HEK293 (cell line): ENCODE measurements around the gene KCNK7.
A peak's percentile ranks its signal among the peaks of the same experiment; 100 is the strongest.

ENCODE experiments used
- CTCF ChIA-PET: fragments of 350-600 bp; formaldehyde crosslinking; extraction: SDS; loops from one replicate; lab custom pipeline; 2021; ENCODE audit warnings: antibody characterized with exemption; lab: Yijun Ruan, JAX
- POLR2A ChIA-PET: fragments of 300-600 bp; formaldehyde crosslinking; extraction: SDS; loops from one replicate; lab custom pipeline; 2020; ENCODE audit warnings: antibody characterized with exemption, inconsistent platforms; lab: Yijun Ruan, JAX
- H3K27ac ChIP-seq: fragments of 200-500 bp; sonication (Bioruptor generic); 2 replicates; pipeline ENCODE4 v1.5.1; 2014; ENCODE audit warnings: low read depth, low read length, control low read depth, inconsistent platforms; ENCODE audit errors: extremely low read depth
- H3K36me3 ChIP-seq, 2 experiments: fragments of 200-500 bp in 1 of 2; sonication (Bioruptor generic) in 1 of 2; 1 replicate in 1 of 2; 2 replicates in 1 of 2; pipeline ENCODE4 v1.5.1; 2014 to 2017; ENCODE audit warnings: inconsistent platforms in 2 of 2, low read length in 2 of 2; ENCODE audit not compliant: control insufficient read depth in 2 of 2, insufficient read depth in 1 of 2
- H3K4me1 ChIP-seq: fragments of 200-500 bp; sonication (Bioruptor generic); 2 replicates; pipeline ENCODE4 v1.5.1; 2014; ENCODE audit warnings: mild to moderate bottlenecking, low read length, inconsistent platforms; ENCODE audit not compliant: control insufficient read depth, insufficient read depth
- H3K4me3 ChIP-seq: 2 replicates; pipeline ENCODE4 v1.5.1; 2011; ENCODE audit warnings: low read depth, mild to moderate bottlenecking, control low read depth, low read length, moderate library complexity
- H3K9me3 ChIP-seq: fragments of 200-500 bp; sonication (Bioruptor generic); 2 replicates; pipeline ENCODE4 v1.5.1; 2014; ENCODE audit warnings: low read depth, low read length, inconsistent platforms; ENCODE audit not compliant: control insufficient read depth, insufficient read depth
- EGR2 ChIP-seq: fragments of 450-650 bp; formaldehyde crosslinking; IDR thresholded peaks from 2 replicates; pipeline ENCODE4 v1.5.1; 2016; ENCODE audit warnings: low read depth, missing biosample characterization, missing genetic modification characterization
- KLF1 ChIP-seq: fragments of 450-650 bp; formaldehyde crosslinking; IDR thresholded peaks from 2 replicates; pipeline ENCODE4 v1.5.1; 2016; ENCODE audit warnings: missing biosample characterization, missing genetic modification characterization
- MZF1 ChIP-seq: fragments of 450-650 bp; formaldehyde crosslinking; IDR thresholded peaks from 2 replicates; pipeline ENCODE4 v1.5.1; 2017; ENCODE audit warnings: missing biosample characterization, missing genetic modification characterization, borderline replicate concordance
- OSR2 ChIP-seq: fragments of 450-650 bp; formaldehyde crosslinking; IDR thresholded peaks from 2 replicates; pipeline ENCODE4 v1.5.1; 2016; ENCODE audit warnings: missing biosample characterization, missing genetic modification characterization
- SP3 ChIP-seq: fragments of 450-650 bp; formaldehyde crosslinking; IDR thresholded peaks from 2 replicates; pipeline ENCODE4 v1.5.1; 2016; ENCODE audit warnings: missing biosample characterization, missing genetic modification characterization
- ZNF10 ChIP-seq: fragments of 450-650 bp; formaldehyde crosslinking; IDR thresholded peaks from 2 replicates; pipeline ENCODE4 v1.5.1; 2017; ENCODE audit warnings: missing biosample characterization, missing genetic modification characterization
- ZNF121 ChIP-seq: fragments of 450-650 bp; formaldehyde crosslinking; IDR thresholded peaks from 2 replicates; pipeline ENCODE4 v1.5.1; 2016; ENCODE audit warnings: missing biosample characterization, missing genetic modification characterization
- ZNF211 ChIP-seq: fragments of 450-650 bp; formaldehyde crosslinking; IDR thresholded peaks from 2 replicates; pipeline ENCODE4 v1.5.1; 2016; ENCODE audit warnings: low read depth, missing biosample characterization, missing genetic modification characterization
- ZNF664 ChIP-seq: fragments of 450-650 bp; formaldehyde crosslinking; IDR thresholded peaks from 2 replicates; pipeline ENCODE4 v1.5.1; 2016; ENCODE audit warnings: missing biosample characterization, missing genetic modification characterization
- ZNF791 ChIP-seq: fragments of 450-650 bp; formaldehyde crosslinking; IDR thresholded peaks from 2 replicates; pipeline ENCODE4 v1.5.1; 2016; ENCODE audit warnings: missing biosample characterization, missing genetic modification characterization
- TF ChIP-seq, protein P1 (sequence below): fragments of 450-650 bp; formaldehyde crosslinking; IDR thresholded peaks from 2 replicates; pipeline ENCODE4 v1.5.1; 2016; ENCODE audit warnings: missing biosample characterization, missing genetic modification characterization
- TF ChIP-seq, protein P2 (sequence below): fragments of 450-650 bp; formaldehyde crosslinking; conservative IDR thresholded peaks from 2 replicates; pipeline ENCODE4 v1.5.1; 2016; ENCODE audit warnings: low read depth, missing biosample characterization, missing genetic modification characterization
- TF ChIP-seq, protein P3 (sequence below): fragments of 450-650 bp; formaldehyde crosslinking; IDR thresholded peaks from 2 replicates; pipeline ENCODE4 v1.5.1; 2016; ENCODE audit warnings: missing biosample characterization, missing genetic modification characterization
- TF ChIP-seq, protein P4 (sequence below): fragments of 450-650 bp; formaldehyde crosslinking; IDR thresholded peaks from 2 replicates; pipeline ENCODE4 v1.5.1; 2016; ENCODE audit warnings: missing biosample characterization, missing genetic modification characterization
- TF ChIP-seq, protein P5 (sequence below): fragments of 450-650 bp; formaldehyde crosslinking; IDR thresholded peaks from 2 replicates; pipeline ENCODE4 v1.5.1; 2016; ENCODE audit warnings: missing biosample characterization, missing genetic modification characterization
- TF ChIP-seq, protein P6 (sequence below): sonication (generic); formaldehyde crosslinking; IDR thresholded peaks from 2 replicates; pipeline ENCODE4 v1.8.1; 2022; ENCODE audit warnings: mild to moderate bottlenecking, moderate library complexity, missing genetic modification reagents

KCNK7 gene

DNA sequence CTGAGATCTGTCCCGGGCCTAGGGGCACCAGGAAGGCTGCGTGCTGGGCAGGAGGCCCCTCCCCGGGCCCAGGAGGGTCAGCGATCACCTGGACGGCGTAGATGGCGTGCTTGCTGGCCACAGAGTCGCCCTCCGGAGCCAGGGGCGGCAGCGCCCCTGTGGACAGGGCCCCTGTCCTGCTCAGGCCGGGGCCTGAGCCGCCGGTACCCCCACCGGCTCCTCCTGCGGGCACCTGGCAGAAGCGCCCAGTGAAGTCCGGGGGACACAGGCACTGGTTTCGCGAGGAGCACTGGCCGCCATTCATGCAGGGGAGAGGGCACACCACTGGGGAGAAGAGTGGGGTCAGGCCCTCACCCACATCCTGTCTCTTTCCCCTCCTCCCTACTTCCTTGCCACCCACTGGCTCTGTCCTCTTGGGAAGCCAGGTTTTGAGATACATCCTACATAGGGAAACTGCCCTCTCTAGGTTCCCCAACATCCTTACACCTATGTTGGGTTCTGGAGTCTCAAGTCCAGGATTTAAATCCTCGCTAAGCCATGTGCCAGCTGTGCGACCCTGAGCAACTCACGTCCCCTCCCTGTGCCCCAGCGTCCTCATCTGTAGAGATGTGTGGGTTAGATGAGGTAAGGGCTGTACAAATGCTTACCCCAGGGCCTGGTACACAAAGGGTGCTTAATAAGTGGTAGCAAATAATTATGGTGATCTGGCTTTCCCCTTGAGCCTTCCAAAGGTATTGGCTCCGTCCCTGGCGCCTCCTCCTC, 41.4 kb downstream of the KCNK7 start:
- CTCF ChIA-PET, result interaction anchor here (0.5 to 4.3 kb wide), 2 partner anchors 12 to 137 kb away, joined by 5 to 53 read pairs; no protein-coding TSS in a partner anchor
- POLR2A ChIA-PET, result no interaction called here
- TF ChIP-seq KLF1 (tag by site-specific recombination), result no peak
- 0 out of 2 replicates have a peak, but pooled peaks have one; percentile 7 for TF ChIP-seq EGR2 (tag by site-specific recombination)
- TF ChIP-seq, protein P1, sequence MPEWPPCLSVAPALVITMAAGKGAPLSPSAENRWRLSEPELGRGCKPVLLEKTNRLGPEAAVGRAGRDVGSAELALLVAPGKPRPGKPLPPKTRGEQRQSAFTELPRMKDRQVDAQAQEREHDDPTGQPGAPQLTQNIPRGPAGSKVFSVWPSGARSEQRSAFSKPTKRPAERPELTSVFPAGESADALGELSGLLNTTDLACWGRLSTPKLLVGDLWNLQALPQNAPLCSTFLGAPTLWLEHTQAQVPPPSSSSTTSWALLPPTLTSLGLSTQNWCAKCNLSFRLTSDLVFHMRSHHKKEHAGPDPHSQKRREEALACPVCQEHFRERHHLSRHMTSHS (tag by site-specific recombination), result no peak
- TF ChIP-seq OSR2 (tag by site-specific recombination), result no peak
- TF ChIP-seq, protein P2, sequence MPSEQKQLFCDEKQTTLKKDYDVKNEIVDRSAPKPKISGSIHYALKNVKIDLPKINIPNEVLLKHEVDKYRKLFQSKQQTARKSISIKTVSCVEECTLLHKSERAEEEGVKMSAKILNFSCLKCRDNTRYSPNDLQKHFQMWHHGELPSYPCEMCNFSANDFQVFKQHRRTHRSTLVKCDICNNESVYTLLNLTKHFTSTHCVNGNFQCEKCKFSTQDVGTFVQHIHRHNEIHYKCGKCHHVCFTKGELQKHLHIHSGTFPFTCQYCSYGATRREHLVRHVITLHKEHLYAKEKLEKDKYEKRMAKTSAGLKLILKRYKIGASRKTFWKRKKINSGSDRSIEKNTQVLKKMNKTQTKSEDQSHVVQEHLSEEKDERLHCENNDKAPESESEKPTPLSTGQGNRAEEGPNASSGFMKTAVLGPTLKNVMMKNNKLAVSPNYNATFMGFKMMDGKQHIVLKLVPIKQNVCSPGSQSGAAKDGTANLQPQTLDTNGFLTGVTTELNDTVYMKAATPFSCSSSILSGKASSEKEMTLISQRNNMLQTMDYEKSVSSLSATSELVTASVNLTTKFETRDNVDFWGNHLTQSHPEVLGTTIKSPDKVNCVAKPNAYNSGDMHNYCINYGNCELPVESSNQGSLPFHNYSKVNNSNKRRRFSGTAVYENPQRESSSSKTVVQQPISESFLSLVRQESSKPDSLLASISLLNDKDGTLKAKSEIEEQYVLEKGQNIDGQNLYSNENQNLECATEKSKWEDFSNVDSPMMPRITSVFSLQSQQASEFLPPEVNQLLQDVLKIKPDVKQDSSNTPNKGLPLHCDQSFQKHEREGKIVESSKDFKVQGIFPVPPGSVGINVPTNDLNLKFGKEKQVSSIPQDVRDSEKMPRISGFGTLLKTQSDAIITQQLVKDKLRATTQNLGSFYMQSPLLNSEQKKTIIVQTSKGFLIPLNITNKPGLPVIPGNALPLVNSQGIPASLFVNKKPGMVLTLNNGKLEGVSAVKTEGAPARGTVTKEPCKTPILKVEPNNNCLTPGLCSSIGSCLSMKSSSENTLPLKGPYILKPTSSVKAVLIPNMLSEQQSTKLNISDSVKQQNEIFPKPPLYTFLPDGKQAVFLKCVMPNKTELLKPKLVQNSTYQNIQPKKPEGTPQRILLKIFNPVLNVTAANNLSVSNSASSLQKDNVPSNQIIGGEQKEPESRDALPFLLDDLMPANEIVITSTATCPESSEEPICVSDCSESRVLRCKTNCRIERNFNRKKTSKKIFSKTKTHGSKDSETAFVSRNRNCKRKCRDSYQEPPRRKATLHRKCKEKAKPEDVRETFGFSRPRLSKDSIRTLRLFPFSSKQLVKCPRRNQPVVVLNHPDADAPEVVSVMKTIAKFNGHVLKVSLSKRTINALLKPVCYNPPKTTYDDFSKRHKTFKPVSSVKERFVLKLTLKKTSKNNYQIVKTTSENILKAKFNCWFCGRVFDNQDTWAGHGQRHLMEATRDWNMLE (tag by site-specific recombination), result no peak
- Histone ChIP-seq H3K36me3 (peaks cover 5 to 33% of the 10 kb centered on the region in 2 experiments; a peak in 2 of 3 replicates), H3K9me3 (no peaks in the 10 kb centered on the region), H3K4me1 (peaks cover 8% of the 10 kb centered on the region), H3K27ac (no peak overlapping the region), H3K4me3 (no peak overlapping the region)

DNA sequence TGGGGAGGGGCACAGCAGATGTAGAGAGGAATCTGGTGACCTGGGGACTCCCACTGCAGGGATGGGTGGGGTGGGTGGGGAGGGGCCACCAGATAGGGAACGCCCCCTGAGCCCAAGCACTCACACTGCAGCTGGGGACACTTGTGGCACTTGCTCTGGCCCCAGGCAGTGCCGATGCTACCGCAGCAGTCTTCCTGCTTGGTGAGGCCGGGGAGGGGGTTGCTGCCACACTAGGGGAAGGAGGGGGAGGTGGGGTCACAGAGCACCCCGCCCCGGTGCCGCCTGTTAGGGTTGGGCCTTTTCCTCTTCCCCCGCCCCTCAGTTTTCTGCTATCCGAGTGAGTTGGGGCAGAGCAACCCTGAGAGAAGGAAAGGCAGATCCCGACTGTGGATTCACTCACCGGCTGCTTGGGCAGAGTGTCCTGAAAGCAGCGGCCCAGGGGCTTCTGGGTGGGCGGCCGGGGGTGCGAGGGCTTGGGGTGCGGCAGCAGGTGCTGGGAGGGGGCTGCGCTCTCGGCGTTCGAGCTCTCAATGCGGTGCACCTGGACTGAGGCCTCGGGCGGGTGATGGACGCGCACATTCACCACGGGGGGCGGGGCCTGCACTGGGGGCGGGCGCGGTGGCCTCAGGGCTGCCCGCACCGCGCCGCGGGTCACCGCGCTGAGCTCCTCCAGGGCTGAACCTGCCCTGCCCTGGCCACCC, 42.1 kb downstream of the KCNK7 start:
- no peak overlapping the region for H3K4me3 ChIP-seq
- POLR2A ChIA-PET, result interaction anchor here (2.1 kb wide), 1 partner anchor 13 kb away, joined by 7 read pairs; no protein-coding TSS in a partner anchor
- H3K27ac ChIP-seq, result no peak overlapping the region
- H3K36me3 ChIP-seq, result peaks cover 5 to 41% of the 10 kb centered on the region in 2 experiments; a peak in 2 of 3 replicates
- H3K9me3 ChIP-seq, result no peaks in the 10 kb centered on the region
- H3K4me1 ChIP-seq, result no peaks in the 10 kb centered on the region; the same call in 1 of the 2 replicates
- CTCF ChIA-PET, result interaction anchor here (4.3 kb wide), 1 partner anchor 12 kb away, joined by 53 read pairs; no protein-coding TSS in a partner anchor
- no peak for TF ChIP-seq ZNF121 (tag by site-specific recombination)
- no peak for TF ChIP-seq ZNF791
- TF ChIP-seq, protein P3, sequence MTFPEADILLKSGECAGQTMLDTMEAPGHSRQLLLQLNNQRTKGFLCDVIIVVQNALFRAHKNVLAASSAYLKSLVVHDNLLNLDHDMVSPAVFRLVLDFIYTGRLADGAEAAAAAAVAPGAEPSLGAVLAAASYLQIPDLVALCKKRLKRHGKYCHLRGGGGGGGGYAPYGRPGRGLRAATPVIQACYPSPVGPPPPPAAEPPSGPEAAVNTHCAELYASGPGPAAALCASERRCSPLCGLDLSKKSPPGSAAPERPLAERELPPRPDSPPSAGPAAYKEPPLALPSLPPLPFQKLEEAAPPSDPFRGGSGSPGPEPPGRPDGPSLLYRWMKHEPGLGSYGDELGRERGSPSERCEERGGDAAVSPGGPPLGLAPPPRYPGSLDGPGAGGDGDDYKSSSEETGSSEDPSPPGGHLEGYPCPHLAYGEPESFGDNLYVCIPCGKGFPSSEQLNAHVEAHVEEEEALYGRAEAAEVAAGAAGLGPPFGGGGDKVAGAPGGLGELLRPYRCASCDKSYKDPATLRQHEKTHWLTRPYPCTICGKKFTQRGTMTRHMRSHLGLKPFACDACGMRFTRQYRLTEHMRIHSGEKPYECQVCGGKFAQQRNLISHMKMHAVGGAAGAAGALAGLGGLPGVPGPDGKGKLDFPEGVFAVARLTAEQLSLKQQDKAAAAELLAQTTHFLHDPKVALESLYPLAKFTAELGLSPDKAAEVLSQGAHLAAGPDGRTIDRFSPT (tag by site-specific recombination), result no peak
- TF ChIP-seq, protein P4, sequence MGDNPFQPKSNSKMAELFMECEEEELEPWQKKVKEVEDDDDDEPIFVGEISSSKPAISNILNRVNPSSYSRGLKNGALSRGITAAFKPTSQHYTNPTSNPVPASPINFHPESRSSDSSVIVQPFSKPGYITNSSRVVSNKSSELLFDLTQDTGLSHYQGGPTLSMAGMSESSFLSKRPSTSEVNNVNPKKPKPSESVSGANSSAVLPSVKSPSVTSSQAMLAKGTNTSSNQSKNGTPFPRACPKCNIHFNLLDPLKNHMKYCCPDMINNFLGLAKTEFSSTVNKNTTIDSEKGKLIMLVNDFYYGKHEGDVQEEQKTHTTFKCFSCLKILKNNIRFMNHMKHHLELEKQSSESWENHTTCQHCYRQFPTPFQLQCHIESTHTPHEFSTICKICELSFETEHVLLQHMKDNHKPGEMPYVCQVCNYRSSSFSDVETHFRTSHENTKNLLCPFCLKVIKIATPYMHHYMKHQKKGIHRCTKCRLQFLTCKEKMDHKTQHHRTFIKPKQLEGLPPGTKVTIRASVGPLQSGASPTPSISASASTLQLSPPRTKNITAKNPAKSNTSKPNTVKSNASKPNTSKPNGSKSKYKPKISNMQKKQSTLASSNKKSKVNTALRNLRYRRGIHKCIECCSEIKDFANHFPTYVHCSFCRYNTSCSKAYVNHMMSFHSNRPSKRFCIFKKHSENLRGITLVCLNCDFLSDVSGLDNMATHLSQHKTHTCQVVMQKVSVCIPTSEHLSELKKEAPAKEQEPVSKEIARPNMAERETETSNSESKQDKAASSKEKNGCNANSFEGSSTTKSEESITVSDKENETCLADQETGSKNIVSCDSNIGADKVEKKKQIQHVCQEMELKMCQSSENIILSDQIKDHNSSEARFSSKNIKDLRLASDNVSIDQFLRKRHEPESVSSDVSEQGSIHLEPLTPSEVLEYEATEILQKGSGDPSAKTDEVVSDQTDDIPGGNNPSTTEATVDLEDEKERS (tag by site-specific recombination), result no peak
- TF ChIP-seq OSR2 (tag by site-specific recombination), result 0 out of 2 replicates have a peak, but pooled peaks have one; percentile 9
- TF ChIP-seq, protein P5, sequence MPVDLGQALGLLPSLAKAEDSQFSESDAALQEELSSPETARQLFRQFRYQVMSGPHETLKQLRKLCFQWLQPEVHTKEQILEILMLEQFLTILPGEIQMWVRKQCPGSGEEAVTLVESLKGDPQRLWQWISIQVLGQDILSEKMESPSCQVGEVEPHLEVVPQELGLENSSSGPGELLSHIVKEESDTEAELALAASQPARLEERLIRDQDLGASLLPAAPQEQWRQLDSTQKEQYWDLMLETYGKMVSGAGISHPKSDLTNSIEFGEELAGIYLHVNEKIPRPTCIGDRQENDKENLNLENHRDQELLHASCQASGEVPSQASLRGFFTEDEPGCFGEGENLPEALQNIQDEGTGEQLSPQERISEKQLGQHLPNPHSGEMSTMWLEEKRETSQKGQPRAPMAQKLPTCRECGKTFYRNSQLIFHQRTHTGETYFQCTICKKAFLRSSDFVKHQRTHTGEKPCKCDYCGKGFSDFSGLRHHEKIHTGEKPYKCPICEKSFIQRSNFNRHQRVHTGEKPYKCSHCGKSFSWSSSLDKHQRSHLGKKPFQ (tag by site-specific recombination), result no peak
- TF ChIP-seq SP3 (tag by site-specific recombination), result peak; percentile 38; the same call in 1 of the 2 replicates
- TF ChIP-seq ZNF211 (tag by site-specific recombination), result no peak
- TF ChIP-seq MZF1, result no peak
- TF ChIP-seq, protein P6, sequence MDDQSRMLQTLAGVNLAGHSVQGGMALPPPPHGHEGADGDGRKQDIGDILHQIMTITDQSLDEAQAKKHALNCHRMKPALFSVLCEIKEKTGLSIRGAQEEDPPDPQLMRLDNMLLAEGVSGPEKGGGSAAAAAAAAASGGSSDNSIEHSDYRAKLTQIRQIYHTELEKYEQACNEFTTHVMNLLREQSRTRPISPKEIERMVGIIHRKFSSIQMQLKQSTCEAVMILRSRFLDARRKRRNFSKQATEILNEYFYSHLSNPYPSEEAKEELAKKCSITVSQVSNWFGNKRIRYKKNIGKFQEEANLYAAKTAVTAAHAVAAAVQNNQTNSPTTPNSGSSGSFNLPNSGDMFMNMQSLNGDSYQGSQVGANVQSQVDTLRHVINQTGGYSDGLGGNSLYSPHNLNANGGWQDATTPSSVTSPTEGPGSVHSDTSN (CRISPR knock-in tag), result no peak
- TF ChIP-seq ZNF10 (tag by site-specific recombination), result peak; percentile 80
- no peak for TF ChIP-seq ZNF664 (tag by site-specific recombination)
